Naive thymus-derived CD8-positive, alpha-beta T cell (primary cell): ENCODE results near the gene INAFM2. TPM values are rescaled to one million over a fixed set of nuclear protein-coding genes. Genes with fewer than 3 reads are reported as not detected.

Experiments used
- ATAC-seq, 2 donors: fragments of 150-1000 bp; cut with Tn5 transposase in 1 of 2; sonication (Bioruptor Pico), chemical (Tn5 transposase) in 1 of 2; 1 replicate in 1 of 2; 2 replicates in 1 of 2; pipeline ENCODE4 v1.10.0; 2021; ENCODE audit warnings: mild to moderate bottlenecking in 2 of 2, moderate library complexity in 2 of 2
- POLR2A ChIA-PET: fragments of 350-600 bp; sonication (Branson Sonifier 250); formaldehyde crosslinking; loops from one replicate; lab custom pipeline; 2021; ENCODE audit warnings: antibody characterized with exemption; lab: Charles Lee
- DNase-seq, 10 donors: peaks; one replicate each; pipeline versions ENCODE4 v3.0.0 to v3.0.0-alpha.2; 2020 to 2022
- H3K27ac Mint-ChIP-seq, 10 donors: one replicate each; pipeline ENCODE4 v1.8.0; 2020 to 2022; ENCODE audit warnings: mild to moderate bottlenecking in 10 of 10, mixed read lengths in 10 of 10, moderate library complexity in 4 of 10, inconsistent platforms in 1 of 10
- H3K27me3 Mint-ChIP-seq, 5 donors: one replicate each; pipeline ENCODE4 v1.8.0; 2021 to 2022; ENCODE audit warnings: mixed read lengths in 5 of 5
- H3K36me3 Mint-ChIP-seq, 3 donors: one replicate each; pipeline ENCODE4 v1.8.0; 2020 to 2022; ENCODE audit warnings: mixed read lengths in 3 of 3, mild to moderate bottlenecking in 2 of 3, inconsistent platforms in 1 of 3
- H3K4me1 Mint-ChIP-seq, 4 donors: one replicate each; pipeline ENCODE4 v1.8.0; 2021 to 2022; ENCODE audit warnings: mixed read lengths in 4 of 4
- H3K4me3 Mint-ChIP-seq, 10 donors: one replicate each; pipeline ENCODE4 v1.8.0; 2020 to 2022; ENCODE audit warnings: mild to moderate bottlenecking in 10 of 10, mixed read lengths in 10 of 10, moderate library complexity in 6 of 10, inconsistent platforms in 1 of 10
- H3K9me3 Mint-ChIP-seq, 9 donors: one replicate each; pipeline ENCODE4 v1.8.0; 2020 to 2022; ENCODE audit warnings: mixed read lengths in 9 of 9, mild to moderate bottlenecking in 3 of 9, inconsistent platforms in 1 of 9, moderate library complexity in 1 of 9
- polyA plus RNA-seq, 3 donors: library from polyadenylated mRNA; unstranded; fragments of 300-500 nt; fragmentation: Illumina TruSeq; gene quantifications; one replicate each; pipeline ENCODE4 v1.2.3, GENCODE V29; 2021
- total RNA-seq, 8 experiments: library from RNA in 2 of 8; stranded (reverse) in 2 of 8; gene quantifications; one replicate each; pipeline ENCODE4 v1.2.3 and lab custom pipeline; 2021 to 2026

INAFM2 gene
- total and polyA plus RNA-seq, 5 experiments from 2014 or later = 0.69 to 8.1 (median 2.5) TPM

DNA sequence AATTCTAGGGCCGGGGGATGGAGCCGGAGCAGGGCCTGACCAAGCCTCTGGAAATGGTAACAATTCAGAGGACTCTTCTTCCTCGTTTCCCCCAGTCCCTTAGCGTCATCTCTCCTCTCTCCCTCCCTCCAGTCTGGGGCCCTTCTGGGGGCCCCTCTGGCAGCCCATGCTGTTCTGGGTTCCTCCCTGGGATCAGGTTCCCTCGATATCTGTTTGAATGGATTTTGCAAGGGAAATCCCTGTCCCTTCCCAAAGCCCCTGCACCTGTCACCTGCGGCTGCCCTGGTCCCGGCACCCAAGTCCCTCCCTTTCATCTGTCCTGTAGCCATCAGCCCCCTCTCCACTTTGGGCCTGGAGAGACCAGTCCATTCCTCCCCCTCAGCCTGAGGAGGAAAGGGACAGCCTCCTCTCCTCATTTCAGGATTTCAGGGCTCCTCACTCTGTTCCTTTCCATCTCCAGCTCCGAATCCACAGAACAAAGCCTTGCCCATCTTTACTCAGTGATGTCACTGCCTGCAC is 14.1 kb upstream of the INAFM2 start:
- H3K36me3 Mint-ChIP-seq = peaks cover 0 to 8% (median 0%) of the 10 kb centered on the region in 3 donors
- peaks cover 27 to 63% (median 57%) of the 10 kb centered on the region in 4 donors for H3K4me1 Mint-ChIP-seq
- peak overlapping the region; percentile 93 to 98 (median 97) for H3K27ac Mint-ChIP-seq
- peak overlapping the region; percentile 94 to 98 (median 96) for H3K4me3 Mint-ChIP-seq
- H3K27me3 Mint-ChIP-seq = no peaks in the 10 kb centered on the region
- no peak for DNase-seq
- POLR2A ChIA-PET = interaction anchor here (0.7 to 6.8 kb wide), 11 partner anchors 8 to 271 kb away, joined by 3 to 104 read pairs (median 8); partner anchors contain the start of genes ANKRD63, INAFM2 and IVD
- H3K9me3 Mint-ChIP-seq = no peaks in the 10 kb centered on the region
- ATAC-seq = no peak

GRCh38 chr15:40310001-40310959 is 13.2 kb upstream of the INAFM2 start:
- ATAC-seq (peak in 1 of 2 donors; percentile 17), DNase-seq (peak; percentile 45 to 81 (median 54))
- Mint-ChIP-seq H3K27ac (peak overlapping the region; percentile 87 to 98 (median 95)), H3K27me3 (no peaks in the 10 kb centered on the region), H3K4me1 (peaks cover 26 to 59% (median 50%) of the 10 kb centered on the region in 4 donors), H3K4me3 (peak overlapping the region; percentile 57 to 98 (median 96)), H3K36me3 (peaks cover 0 to under 1% (median 0%) of the 10 kb centered on the region in 3 donors), H3K9me3 (no peaks in the 10 kb centered on the region)
- POLR2A ChIA-PET = interaction anchor here (0.6 to 6.8 kb wide), 9 partner anchors 9 to 272 kb away, joined by 3 to 104 read pairs (median 4); partner anchors contain the start of genes ANKRD63, INAFM2 and IVD

DNA sequence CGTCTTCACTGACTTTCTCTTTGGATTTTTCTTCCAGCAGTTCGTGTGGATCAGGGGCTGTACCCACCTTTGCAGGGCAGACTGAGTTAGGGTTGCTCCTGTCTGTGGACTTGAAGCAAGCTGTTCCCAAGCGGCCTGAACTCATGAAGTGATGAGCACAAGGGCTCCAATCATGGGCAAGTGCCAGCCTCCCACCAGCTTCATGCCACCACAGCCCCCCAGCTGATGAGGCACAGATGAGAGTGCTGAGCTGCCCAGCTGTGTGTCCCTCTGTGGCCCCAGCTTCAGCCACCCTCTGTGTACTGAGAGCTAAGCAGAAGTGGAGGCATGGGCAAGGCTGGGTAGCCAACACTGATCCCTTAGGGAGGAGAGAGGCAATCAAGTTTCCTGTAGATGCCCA is 12.5 kb upstream of the INAFM2 start:
- Mint-ChIP-seq H3K4me1 (peaks cover 28 to 52% (median 43%) of the 10 kb centered on the region in 4 donors), H3K27ac (peak overlapping the region in 6 of 10 donors; percentile 29 to 86 (median 68)), H3K27me3 (no peaks in the 10 kb centered on the region), H3K9me3 (no peaks in the 10 kb centered on the region), H3K36me3 (no peaks in the 10 kb centered on the region), H3K4me3 (peak overlapping the region in 2 of 10 donors; percentile 37 to 64)
- no peak for ATAC-seq
- POLR2A ChIA-PET = interaction anchor here (5.2 to 6.8 kb wide), 2 partner anchors 11 to 31 kb away, joined by 45 to 104 read pairs; partner anchors contain the start of gene INAFM2
- DNase-seq = no peak

GRCh38 chr15:40312370-40313158 is 10.9 kb upstream of the INAFM2 start:
- H3K27ac Mint-ChIP-seq = peak overlapping the region in 1 of 10 donors; percentile 83
- POLR2A ChIA-PET = interaction anchor here (1.3 to 6.8 kb wide), 2 partner anchors 10 to 93 kb away, joined by 4 to 104 read pairs; partner anchors contain the start of genes INAFM2 and IVD
- no peaks in the 10 kb centered on the region for H3K36me3 Mint-ChIP-seq

DNA sequence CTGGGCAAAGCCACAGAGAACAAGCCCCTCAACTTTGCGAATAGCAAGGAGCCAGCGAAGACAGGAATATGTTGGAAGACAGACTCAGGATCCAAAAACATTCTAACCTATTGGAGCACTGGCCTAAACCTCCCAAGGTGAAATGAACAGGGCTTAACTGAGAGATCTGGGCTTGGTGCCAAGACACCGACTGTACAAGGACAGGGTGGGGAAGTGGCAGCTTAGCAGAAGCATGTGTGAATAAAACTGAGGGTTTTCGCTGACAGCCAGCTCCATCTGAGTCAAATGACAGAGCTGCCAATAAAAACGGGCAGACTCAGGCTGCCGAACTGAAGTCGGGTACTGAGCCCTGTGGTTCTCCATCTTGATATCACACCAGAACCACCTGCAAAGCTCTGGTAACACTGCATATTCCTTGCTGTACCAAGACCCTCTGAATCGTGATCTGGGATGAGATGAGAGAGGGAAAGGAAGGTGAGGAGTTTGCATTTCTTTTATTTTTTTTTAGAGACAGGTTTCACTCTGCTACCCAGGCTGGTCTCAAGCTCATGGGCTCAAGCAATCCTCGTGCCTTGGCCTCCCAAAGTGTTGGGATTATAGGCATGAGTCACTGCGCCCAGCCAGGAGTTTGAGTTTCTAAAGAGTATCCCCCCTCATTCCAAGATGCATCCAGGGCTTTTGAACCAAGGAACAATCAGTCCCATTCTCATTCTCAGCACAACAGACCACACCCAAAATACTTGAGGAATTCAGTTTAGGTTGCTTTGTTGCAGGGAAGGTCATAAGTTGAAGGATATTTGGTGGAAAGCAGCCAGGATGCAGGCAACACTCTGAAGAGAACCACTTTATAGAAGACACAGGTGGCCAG is 9.7 kb upstream of the INAFM2 start:
- ATAC-seq (peak; percentile 68 to 72), DNase-seq (peak in 8 of 10 donors; percentile 36 to 79 (median 59))
- H3K27ac Mint-ChIP-seq = peak overlapping the region; percentile 43 to 94 (median 74)
- no peaks in the 10 kb centered on the region for H3K27me3 Mint-ChIP-seq
- H3K9me3 Mint-ChIP-seq = no peaks in the 10 kb centered on the region
- POLR2A ChIA-PET = interaction anchor here (1.2 to 1.3 kb wide), 2 partner anchors 9 to 92 kb away, joined by 3 to 4 read pairs; partner anchors contain the start of gene IVD
- peak overlapping the region in 9 of 10 donors; percentile 40 to 79 (median 64) for H3K4me3 Mint-ChIP-seq
- H3K4me1 Mint-ChIP-seq = peaks cover 17 to 45% (median 31%) of the 10 kb centered on the region in 4 donors
- H3K36me3 Mint-ChIP-seq = no peaks in the 10 kb centered on the region

More at GRCh38 chr15:40312370-40313158, 10.9 kb upstream of the INAFM2 start:
- ATAC-seq (no peak), DNase-seq (no peak)
- no peak overlapping the region for H3K4me3 Mint-ChIP-seq
- no peaks in the 10 kb centered on the region for H3K9me3 Mint-ChIP-seq
- no peaks in the 10 kb centered on the region for H3K27me3 Mint-ChIP-seq
- peaks cover 21 to 49% (median 34%) of the 10 kb centered on the region in 4 donors for H3K4me1 Mint-ChIP-seq

DNA sequence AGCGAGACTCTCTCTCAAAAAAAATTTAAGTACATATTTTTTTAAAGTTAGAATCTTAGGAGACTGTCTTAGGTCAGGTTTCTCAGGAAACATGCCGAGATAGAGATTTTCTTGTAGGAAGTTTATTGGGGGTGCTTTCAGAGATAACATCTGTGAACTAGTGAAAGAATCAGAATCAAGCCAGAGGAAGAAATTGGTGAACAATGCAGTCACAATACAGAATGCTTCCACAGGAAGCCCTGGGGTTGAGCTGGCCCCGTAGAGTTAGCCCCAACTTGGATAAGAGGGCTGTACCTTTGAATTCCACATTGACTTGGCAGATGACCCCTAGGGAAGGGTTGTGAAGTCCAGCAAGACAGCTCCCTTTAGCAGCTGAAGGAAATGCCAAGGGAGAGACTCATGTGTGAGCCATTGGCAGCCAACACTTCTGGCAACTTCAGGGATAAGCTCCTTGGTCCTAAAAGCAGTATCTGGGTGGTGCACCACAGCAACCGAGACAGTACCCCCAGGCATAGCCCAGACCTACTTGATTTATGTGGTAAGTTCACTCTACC is 8.7 kb upstream of the INAFM2 start:
- Mint-ChIP-seq H3K9me3 (no peaks in the 10 kb centered on the region), H3K27ac (peak overlapping the region in 2 of 10 donors; percentile 5 to 69), H3K36me3 (no peaks in the 10 kb centered on the region), H3K4me3 (no peak overlapping the region), H3K4me1 (peaks cover 10 to 35% (median 21%) of the 10 kb centered on the region in 4 donors), H3K27me3 (peaks cover 0 to under 1% (median 0%) of the 10 kb centered on the region in 5 donors)
- POLR2A ChIA-PET = interaction anchor here (0.9 to 1.5 kb wide), 3 partner anchors 10 to 35 kb away, joined by 3 to 4 read pairs (median 3); no protein-coding TSS in a partner anchor
- no peak for DNase-seq
- no peak for ATAC-seq

DNA sequence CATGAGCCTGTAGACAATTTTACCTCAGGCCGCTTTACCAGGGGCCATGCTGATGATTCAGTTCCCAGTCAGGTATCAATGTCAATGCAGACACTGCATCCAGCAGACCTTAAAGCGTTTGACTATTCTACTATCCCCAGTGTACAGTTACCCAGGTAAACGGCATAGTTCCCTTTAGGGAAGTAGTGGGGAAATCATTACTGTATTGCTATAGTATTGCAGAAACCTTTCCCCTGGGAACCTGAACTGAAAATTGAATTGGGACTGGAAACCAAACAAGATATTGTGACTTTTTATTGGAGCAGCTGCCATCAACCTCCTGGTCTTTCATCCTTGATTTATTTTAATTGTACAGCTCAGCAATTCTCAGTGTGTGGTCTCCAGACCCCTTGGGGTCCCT is 6.6 kb upstream of the INAFM2 start:
- Mint-ChIP-seq H3K4me1 (peaks cover 16 to 38% (median 27%) of the 10 kb centered on the region in 4 donors), H3K4me3 (no peak overlapping the region), H3K27me3 (peaks cover 0 to 6% (median 0%) of the 10 kb centered on the region in 5 donors), H3K36me3 (no peaks in the 10 kb centered on the region), H3K27ac (no peak overlapping the region), H3K9me3 (no peaks in the 10 kb centered on the region)
- DNase-seq = no peak
- no peak for ATAC-seq
- POLR2A ChIA-PET = interaction anchor here (1.4 to 1.8 kb wide), 2 partner anchors 9 to 21 kb away, joined by 3 to 4 read pairs; partner anchors contain the start of gene PLCB2

DNA sequence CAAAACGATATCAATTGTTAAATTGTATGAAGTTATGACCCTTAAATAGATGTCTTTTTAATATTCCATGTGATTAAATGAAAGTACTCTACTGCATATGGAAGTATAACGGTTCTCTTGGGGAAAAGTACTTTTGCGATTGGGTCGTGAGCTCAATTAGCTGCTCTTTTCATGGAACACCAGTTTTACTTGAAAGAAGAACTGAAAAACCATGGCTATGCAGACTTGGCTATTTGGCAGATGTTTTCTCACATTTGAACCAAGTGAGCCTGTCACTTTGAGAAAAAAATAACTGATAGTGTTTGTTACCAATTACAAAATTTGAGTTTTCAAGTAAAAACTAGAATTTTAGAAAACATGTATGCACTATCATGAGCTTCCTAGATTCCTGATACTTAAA is 5.9 kb upstream of the INAFM2 start:
- peaks cover 0 to 6% (median 0%) of the 10 kb centered on the region in 5 donors for H3K27me3 Mint-ChIP-seq
- POLR2A ChIA-PET = interaction anchor here (1.4 to 1.8 kb wide), 2 partner anchors 10 to 20 kb away, joined by 3 to 4 read pairs; partner anchors contain the start of gene PLCB2

GRCh38 chr15:40320409-40320808 is 3.1 kb upstream of the INAFM2 start:
- H3K4me1 Mint-ChIP-seq = peaks cover 18 to 34% (median 31%) of the 10 kb centered on the region in 4 donors
- peaks cover 0 to 6% (median 0%) of the 10 kb centered on the region in 5 donors for H3K27me3 Mint-ChIP-seq
- no peaks in the 10 kb centered on the region for H3K36me3 Mint-ChIP-seq
- H3K4me3 Mint-ChIP-seq = peak overlapping the region in 1 of 10 donors; percentile 29
- POLR2A ChIA-PET = interaction anchor here (1.1 to 8.3 kb wide), 4 partner anchors 11 to 35 kb away, joined by 3 to 104 read pairs (median 4); partner anchors contain the start of gene PLCB2
- H3K9me3 Mint-ChIP-seq = no peaks in the 10 kb centered on the region
- H3K27ac Mint-ChIP-seq = peak overlapping the region in 1 of 10 donors; percentile 48
- DNase-seq (no peak), ATAC-seq (no peak)

More for the DNA sequence above, 5.9 kb upstream of the INAFM2 start:
- DNase-seq (no peak), ATAC-seq (no peak)
- no peaks in the 10 kb centered on the region for H3K9me3 Mint-ChIP-seq
- no peak overlapping the region for H3K27ac Mint-ChIP-seq
- no peak overlapping the region for H3K4me3 Mint-ChIP-seq
- peaks cover 19 to 41% (median 31%) of the 10 kb centered on the region in 4 donors for H3K4me1 Mint-ChIP-seq
- no peaks in the 10 kb centered on the region for H3K36me3 Mint-ChIP-seq

DNA sequence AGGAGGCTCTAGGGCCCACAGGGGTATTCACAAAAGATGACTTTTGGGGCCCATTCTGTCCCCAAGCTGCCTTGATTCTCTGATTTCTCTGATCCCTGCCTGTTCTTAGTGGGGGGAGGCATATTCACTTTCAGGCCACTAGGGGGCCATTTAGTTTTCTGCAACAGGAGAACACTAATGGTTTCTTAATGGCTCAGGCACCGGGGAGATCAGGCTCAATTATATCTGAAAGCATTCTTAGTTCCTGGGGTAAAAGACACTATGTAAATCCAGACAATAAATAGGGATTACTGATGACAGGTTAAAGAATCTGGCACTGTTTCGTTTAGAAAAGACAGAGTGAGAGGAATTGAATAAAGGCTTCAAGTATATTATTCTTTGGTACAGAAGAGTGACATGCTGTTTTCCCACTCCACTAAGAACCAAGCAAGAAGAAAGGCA is 2.5 kb upstream of the INAFM2 start:
- POLR2A ChIA-PET = interaction anchor here (1.4 to 8.3 kb wide), 2 partner anchors 11 to 36 kb away, joined by 3 to 104 read pairs; partner anchors contain the start of gene PLCB2
- ATAC-seq (peak; percentile 14 to 19), DNase-seq (peak in 9 of 10 donors; percentile 39 to 80 (median 58))
- Mint-ChIP-seq H3K9me3 (no peaks in the 10 kb centered on the region), H3K27ac (peak overlapping the region in 3 of 10 donors; percentile 49 to 70 (median 70)), H3K4me1 (peaks cover 17 to 40% (median 35%) of the 10 kb centered on the region in 4 donors), H3K36me3 (no peaks in the 10 kb centered on the region), H3K4me3 (peak overlapping the region in 4 of 10 donors; percentile 13 to 61 (median 17)), H3K27me3 (peaks cover 0 to 6% (median 0%) of the 10 kb centered on the region in 5 donors)
